Measurements from ENCODE around the gene POLE.

Gene POLE

DNA sequence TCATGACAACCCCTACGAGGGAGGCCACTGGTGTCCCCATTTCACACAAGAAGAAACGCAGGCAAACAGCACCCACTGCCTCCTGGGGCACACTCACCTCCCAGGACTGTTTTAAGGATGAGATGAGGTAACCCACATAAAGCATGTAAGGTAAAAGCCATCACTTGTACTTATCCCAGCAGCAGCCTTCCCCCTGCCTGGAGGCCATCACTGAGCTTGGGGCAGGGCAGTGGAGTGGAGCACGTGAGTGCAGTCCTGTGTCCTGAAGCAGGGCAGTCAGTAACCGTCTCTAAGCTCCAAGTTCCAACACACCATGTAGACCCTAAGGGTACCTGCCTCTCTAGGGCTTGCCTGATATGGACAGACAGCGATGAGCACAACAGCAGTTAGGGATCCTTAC, 1.7 kb downstream of the POLE start:
- no peak for DNase-seq (ENCODE audit: low read depth)

DNA sequence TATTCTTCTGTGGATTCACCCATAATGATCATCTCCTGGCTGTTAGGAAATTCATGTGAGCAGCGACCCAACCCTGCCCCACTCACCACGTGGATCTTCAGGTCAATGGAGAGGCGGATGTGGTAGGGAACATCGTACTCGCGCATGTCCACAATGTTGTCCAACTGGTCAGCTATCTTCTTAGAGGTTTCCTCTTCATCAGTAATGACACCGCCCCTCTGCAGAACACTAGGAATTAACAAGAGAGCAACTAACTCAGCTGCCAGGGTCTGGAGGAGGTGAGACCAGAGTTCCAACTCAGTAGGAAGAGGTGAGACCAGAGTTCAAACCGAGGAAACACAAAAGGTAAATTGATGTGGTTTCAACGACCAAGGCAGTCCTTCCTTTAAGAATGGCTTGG, 9.7 kb downstream of the POLE start:
- no peak for DNase-seq (ENCODE audit: low read depth)

DNA sequence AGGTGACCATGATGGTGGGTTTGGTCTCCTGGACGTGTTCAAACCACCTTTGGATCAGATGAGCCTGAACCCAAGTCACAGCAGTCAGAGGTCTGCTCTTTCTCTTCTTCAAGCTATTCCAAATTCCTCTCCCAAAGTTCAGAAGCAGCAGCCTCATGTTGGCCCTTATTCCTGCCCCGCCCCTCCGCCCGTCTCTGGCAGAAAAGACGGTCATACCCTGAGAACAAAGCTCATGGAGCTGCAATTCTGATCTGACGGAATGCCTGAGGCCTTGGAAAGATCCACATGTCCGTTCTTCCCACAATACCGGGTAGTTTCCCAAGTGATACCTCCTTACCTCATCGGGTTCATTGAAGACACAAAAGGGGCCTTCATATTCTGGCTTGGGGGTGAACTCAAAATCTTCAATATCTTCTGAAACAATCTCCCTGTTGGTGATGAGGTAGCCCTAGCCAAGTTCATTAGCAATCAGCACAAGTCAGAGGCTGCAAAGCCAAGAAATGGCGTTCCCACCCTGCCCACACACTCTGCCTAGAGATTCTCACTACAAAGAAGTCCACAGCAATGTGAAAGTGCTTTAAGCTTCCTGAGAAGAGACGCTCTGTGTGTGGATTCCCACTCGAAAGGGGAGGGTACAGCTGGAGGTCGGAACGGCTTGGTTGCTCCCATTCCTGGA, 11.2 kb downstream of the POLE start:
- DNase-seq (ENCODE audit: low read depth), result no peak

DNA sequence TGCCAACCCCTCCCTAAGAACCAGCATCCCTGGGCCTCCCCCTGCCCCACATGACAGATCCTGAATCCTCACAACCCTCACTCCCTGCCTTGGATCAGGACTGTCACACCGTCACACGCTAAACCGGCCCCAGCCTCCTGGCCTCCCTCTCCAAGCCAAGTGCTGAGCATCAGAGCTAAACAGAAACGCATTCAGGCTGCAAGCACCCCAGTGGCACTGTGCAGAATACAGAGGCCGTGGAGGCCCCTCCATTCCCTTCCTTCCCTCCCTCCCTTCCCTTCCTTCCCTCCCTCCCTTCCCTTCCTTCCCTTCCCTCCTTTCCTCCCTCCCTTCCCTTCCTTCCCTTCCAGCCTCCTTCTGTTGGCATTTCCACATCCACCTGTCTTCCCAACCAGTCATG, 12.6 kb downstream of the POLE start:
- DNase-seq (ENCODE audit: low read depth), result no peak

DNA sequence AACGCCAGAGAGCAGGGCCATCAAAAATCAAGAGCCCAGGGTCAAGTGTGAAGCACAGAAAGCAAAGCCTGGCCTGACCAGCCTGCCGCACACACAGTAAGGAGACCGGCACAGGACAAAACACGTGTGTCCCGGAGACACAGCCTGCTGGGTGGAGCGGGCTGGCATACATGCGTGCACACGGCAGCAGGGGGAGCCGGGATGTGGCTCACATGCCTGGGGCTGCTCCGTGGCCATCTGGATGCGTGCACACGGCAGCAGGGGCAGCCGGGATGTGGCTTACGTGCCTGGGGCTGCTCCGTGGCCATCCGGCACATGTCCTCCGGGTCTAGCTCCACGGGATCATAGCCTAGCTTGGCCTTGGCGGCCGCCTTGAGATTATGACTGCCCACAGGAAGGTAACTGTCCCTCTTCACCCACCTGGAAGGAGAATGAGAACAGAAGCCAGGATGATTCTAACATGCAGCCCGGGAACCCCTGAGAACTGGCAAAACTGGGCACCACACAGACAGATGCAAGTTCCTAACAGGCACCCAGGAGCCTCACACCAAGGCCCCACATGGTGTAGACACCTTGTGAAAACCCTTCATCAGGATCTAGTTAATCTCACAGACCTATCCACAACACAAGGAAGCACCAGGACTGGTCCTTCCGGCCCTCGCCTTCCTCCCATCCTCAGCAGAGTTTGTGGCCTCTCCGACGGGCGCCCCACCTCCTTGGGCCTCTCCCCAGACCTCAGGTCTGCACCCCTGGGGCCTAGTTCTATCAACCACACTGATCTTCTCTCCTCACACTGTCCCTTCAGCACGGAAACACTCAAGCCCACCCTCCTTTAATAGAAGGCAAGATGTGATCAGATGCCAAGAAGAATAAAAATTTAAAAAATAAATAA, 13.6 kb downstream of the POLE start:
- no peak for DNase-seq (ENCODE audit: low read depth)

DNA sequence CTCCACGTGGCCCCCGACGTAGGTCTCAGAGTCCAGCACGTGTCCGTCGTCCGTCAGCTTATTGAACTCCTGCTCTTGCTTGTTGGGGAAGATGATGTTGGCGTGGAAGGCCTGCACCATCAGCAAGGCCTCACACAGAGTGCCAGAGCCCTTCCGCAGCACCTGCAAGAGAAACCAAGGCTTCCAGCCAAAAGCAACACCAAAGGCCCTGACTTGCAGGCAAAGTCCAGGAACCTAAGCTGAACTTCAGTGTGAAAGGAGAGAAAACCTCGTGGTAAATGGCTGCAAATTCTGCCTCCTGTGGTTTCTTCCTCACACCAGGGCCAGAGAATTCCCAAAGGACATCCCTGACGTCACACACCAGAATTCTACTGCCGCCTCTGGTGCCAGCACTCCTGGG, 14.5 kb downstream of the POLE start:
- no peak for DNase-seq (ENCODE audit: low read depth)

DNA sequence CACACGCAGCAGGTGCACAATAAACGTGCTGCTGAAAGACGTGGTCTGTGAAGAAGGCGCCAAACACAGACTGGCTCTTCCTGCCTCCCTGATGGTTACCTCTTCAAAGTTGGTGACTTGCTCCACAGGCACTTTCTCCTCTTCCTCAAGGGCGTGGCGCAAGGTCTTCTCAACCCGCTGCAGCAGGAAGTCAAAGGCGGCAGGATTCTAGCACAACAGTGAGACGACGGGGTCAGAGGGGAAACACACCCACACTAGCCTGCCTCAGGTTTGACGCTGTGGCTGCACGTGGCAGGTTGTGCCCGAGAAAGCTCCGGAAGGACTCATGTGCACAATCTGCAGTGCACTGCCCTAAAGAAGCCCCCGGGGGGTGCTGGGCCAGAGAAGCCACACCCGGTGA, 15.0 kb downstream of the POLE start:
- no peak for DNase-seq (ENCODE audit: low read depth)

DNA sequence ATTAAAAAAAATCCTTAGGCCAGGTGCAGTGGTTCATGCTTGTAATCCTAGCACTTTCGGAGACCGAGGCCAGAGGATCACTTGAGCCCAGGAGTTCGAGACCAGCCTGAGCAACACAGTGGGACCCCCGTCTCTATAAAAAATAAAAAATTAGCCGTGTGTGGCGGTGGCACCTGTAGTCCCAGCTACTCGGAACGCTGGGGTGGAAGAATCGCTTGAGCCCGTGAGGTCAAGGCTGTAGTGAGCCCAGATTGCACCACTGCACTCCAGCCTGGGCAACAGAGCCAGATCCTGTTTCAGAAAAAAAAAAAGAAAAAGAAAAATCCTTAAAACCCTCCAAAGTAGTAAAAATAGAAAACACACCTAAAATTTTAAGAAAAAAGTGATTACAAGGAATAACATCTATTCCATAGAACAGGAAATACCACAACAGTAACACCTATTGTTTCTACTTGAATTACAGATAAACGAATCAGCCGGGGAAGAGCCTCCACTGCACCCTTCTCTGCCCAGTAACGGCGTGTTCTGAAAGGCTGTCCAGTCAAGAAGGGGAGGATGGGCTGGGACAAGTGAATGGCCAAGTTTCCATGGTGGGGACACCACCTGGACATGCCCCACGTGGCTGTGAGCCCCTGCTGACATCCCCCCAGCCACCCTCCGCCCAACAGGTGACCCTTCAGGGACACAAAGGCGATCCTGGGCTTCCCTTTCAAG, 17.8 kb downstream of the POLE start:
- DNase-seq (ENCODE audit: low read depth), result no peak

DNA sequence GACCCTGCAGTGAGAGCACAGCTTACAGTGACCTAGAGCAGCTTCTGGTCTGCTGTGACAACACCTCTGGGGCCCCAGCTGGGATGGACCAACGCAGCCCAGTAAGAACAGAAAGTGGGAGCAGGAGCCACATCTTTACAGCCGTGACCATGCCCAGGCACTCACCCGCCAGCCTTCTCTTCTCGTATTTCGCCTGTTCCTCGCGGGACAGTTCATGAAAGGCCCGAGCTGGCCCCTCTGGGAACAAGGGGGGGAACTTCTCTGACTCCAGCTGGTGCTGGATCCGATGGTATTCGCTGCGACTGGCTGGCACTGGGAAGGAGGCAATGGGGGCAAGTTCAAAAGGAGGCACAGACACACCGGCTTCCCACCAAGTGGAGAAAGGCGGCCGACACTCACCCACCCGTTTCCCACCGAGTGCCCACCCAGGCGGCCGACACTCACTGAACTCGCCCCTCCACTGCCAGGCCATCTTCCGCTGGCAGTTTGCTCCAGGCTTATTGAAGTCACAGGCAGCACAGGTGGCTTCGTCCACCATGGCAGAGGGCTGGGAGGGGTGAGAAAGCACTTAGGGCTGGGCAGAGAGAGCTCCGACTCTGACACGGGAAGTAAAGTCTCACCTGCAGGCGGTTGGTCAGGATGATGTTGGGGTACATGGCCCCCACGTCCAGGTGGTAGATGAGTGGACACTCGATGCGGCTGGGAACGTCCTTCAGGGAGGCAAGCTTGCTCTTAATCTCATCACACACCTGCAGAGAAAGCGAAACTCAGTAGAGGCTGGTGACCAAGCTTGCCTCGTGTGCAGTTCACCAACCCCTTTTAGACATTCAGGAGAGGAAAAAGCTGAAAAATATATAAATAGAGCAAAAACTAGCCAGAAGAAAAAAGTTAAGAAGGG, 18.7 kb downstream of the POLE start:
- DNase-seq (ENCODE audit: low read depth), result no peak

DNA sequence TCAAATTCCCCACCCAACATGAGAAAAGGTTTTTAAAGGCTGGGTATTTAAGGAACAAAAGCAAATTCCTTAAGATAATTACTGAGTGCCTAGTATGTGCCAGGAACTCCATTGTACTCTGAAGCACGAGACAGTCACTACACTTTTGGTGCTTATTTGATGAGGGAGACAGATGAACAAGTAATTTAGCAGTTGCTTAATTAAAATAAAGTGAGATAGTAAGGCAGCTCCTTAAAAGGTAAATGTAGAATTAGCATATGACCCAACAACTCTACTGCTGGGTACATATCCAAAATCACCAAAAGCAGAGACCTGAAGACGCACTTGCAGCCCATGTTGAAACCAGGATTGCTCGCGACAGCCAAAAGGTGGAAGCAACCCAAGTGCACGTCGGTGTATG, 21.3 kb downstream of the POLE start:
- DNase-seq (ENCODE audit: low read depth), result no peak

DNA sequence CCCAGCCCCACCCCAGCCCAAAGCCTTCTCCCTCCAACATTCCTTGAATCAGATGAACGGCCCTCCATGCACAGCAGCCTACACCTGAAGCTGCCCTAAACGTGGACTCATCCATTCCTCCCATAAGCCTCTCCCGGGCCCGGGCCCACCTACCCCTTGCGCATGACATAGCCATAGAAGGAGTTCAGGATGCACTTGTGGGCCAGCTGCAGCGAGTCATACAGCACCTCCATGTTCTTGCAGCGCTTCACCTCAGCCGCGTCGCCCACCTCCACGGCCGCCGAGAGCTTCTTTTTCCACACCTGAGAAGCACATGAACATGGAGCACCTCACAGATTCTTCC, 22.0 kb downstream of the POLE start:
- no peak for DNase-seq (ENCODE audit: low read depth)

DNA sequence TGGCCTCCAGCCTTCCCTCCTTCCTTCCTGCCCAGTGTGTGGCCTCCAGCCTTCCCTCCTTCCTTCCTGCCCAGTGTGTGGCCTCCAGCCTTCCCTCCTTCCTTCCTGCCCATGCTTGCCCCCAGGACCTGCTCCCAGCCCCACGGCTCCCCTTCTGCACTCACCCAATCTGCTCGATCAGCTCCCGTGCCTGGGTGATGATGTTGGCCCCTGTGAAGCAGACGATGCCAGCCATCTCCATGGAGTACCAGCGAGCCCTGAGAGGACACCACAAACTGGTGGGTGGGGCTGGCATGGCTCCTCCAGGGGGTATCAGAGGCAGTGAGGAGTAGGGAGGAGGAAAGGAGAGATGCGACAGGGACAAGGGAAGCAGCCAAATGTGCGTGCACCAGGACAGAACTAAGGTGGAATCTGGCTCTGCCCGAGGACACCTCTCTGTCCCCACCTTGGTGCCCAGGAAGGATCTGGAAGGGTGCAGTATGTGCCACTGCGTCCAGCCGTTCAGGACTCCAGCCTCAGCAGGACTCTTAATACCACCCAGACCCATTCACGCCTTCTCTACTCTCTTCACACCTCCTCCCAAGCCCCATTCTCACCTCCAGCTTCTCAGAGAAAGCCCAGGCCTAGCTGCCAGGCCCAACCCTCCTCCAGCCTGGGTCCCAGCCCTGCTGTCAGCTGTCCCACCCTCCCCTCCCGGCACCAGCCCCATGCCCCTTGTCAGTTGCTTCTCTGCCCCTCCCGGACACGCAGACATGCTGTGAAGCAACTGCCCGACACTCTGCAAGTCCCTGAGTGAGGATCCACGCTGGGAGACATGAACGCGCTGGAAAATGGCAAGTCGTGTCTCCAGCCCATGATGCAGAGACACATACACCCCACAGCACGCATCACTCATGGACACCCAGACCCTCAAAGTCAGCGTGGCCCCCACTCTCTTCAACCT, 22.7 kb downstream of the POLE start:
- no peak for DNase-seq (ENCODE audit: low read depth)

DNA sequence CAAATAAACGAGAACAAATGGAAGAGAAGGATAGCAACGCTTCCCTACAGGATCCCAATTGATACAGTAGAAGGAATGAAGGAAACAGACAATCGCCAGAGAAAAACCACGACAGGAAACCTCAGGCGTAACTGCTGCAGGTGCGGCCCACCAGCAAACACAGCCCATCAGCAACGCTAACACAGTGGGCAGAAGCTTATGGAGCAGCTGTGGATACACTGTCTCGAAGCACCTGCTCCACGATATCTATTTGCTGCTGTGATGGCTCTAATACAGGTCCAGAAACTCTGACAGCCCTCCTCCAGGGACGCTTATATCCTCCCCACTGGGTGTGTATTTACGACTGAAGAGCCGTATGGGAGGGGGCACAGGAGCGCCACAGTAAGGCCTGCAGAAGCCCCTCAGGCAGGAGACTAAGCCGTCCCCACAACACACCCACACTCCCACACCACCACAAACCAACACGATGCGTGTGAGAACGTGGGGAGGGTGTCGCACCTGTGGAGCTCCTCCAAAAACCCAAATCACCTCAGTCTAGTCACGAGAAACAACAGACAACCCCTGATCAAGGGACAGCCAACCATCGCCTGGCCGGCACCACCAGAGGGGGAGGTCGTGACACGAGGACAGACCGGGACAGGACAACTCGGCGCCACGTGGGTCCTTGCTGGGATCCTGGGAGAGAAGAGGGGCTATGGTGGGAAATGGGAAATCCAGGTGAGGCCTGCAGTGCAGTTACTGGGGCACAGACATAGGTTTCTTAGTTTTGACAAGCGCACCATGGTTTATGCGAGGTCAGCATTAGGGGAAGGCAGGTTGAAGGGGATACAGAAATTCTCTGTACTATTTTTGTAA, 24.0 kb downstream of the POLE start:
- DNase-seq (ENCODE audit: low read depth), result no peak

DNA sequence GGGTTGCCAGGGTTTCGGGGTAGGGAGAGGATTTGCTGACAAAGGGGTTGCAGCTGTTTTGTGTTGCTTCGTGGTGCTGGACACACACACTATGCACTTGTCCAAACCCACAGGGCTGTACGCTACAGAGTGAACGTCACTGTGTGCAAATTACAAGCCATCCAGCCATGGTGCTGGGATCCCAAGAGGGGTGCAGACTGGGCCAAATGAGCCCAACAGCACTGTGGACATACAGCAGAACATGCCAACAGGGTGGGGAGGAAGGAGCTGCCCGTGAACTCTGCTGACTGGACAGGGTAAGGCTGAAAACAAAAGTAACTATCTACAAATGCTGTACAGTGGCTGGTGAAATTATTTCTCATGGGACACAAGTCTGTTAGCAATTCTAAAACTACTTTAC, 25.2 kb downstream of the POLE start:
- no peak for DNase-seq (ENCODE audit: low read depth)

DNA sequence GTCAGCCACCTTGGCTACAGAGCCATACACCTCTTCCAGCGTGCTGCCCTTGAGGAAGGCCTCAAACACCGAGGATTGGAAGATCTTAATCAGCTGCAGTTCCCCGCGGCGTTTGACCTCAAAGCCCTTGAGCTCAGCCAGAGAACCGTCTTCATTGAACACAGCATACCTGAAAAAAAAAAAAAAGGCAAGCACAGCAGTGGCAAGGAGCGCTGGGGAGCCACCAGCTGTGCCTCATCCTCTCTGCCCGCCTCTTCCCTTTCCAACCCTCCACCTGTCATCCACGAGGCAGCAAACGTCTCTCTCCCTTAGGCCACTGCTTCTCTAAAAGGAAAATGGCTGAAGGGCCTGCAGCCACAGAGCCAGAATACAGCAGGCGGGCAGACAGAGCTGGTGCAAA, 26.1 kb downstream of the POLE start:
- no peak for DNase-seq (ENCODE audit: low read depth)

DNA sequence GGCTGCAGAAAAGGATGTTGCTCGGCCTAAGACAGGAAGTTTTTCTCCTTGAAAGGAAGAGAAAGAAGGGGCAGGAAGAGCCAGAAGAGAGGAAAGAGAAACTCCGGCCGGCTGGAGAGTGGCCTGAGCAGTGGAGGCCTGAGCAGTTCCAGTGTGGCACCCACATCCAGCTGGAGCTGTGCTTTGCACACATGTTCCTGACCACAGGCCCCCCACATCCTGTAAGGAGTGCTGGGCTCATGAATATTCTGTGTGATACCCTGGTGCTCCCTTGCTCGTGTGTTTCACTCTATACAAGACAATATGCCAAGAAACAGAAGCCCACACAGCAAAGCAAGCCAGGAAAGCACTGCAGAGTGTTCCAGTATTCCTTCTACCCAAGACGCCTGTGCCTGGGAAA, 27.1 kb downstream of the POLE start:
- no peak for DNase-seq (ENCODE audit: low read depth)

DNA sequence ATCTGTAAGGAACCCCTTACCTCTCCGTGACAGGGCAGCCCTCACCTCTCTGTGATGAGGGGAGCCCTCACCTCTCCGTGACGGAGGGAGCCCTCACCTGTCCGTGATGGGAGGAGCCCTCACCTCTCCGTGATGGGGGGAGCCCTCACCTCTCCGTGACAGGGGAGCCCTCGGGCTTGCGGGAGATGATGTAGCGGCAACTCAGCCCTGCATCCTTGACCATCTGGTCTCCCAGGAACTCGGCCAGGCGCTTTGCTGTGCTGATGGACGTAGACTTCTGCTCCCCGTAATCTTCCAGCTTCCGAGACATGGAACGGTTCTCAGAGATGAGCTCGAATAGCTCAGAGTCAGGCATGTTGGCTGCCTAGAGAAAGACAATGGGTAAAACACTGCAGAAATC, 28.0 kb downstream of the POLE start:
- no peak for DNase-seq (ENCODE audit: low read depth)

DNA sequence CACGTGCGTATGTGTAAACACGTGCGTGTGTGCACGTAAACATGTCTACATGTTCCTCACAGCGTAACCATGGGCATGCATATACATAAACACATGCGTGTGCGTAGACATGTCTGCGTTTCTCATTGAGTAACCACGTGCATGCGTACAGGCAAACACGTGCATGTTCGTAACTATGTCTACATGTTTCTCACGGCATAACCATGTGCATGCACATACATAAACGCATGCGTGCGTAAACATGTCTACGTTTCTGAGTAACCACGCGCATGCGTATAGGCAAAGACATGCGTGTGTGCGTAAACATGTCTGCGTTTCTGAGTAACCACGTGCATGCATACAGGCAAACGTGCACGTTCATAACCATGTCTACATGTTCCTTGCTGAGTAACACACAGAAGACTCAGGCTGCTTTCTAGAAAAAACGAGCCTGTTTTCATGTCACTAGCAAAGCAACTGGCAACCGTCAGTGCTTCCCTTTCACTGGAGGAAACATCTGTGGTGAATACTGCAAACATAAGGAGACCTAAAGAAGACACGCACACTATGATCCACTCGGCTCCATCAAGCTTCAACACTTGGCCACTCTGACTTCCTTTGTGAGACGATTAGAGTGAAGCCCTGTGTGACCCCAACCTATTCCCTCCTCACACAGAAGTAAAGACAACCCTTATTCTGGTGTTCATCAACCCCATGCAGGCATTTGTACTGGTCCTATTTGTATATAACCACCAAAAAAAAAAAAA, 28.8 kb downstream of the POLE start:
- DNase-seq (ENCODE audit: low read depth), result no peak

DNA sequence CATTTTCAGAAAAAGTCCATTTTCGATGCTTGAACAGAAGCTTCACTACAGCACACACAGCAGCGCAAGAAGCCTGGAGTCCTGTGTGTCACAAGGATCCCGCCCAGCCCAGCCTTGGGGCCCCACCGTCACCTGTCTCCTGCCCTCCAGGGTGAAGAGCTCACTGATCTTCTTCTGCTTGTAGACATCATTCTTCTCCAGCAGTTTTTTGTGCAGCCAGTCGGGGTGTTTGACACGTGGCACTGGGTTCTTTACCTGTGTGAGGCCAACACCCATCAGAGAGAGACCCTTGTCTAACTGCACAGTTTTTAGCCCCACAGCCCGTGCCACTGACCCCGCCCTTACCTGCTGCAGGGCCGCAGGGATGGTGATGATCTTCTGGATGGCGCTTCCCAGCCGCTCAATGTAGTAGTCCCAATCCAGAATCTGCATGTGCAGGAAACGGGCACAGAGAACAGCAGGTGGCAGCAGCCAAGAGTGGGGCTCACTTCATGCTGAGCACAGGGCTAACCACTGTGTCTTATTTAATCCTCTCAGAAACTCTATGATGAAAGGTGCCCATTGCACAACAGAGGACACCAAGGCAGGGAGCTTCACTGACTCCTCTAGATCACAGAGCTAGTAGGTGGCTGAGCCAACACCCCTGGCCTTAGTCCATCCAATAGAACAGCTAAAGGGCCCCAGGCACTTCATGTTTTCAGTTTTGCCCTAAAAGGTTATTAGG, 30.0 kb downstream of the POLE start:
- no peak for DNase-seq (ENCODE audit: low read depth)
